ENCODE measurements around the gene FZD4. TPM values are rescaled to one million over a fixed set of nuclear protein-coding genes. Genes with fewer than 3 reads are reported as not detected.
A peak's percentile ranks its signal among the peaks of the same experiment; 100 is the strongest.

Gene FZD4
- total RNA-seq, 1 donor from 2014 or later, result 26.5 TPM

GRCh38 chr11:86980086-86980796 is 25.0 kb upstream of the FZD4 start:
- no peak for TF ChIP-seq CTCF (IDR thresholded peaks at IDR 0.05; ENCODE audit: borderline replicate concordance)
- no peaks in the 10 kb centered on the region for H3K36me3 ChIP-seq
- no peaks in the 10 kb centered on the region for H3K9me3 ChIP-seq (replicated peaks)
- no peak for DNase-seq
- H3K4me1 ChIP-seq, result peaks cover 69% of the 10 kb centered on the region
- H3K4me3 ChIP-seq, result no peak overlapping the region
- peak overlapping the region; percentile 71 for H3K27ac ChIP-seq (replicated peaks)
- H3K27me3 ChIP-seq (ENCODE audit: low read depth), result no peaks in the 10 kb centered on the region
- intact Hi-C loops (cut with micrococcal nuclease), result no loop called here

- H3K27me3 ChIP-seq (ENCODE audit: low read depth), result no peaks in the 10 kb centered on the region
- TF ChIP-seq CTCF (IDR thresholded peaks at IDR 0.05; ENCODE audit: borderline replicate concordance), result peak; percentile 58
- no peaks in the 10 kb centered on the region for H3K36me3 ChIP-seq
- intact Hi-C loops (cut with micrococcal nuclease), result no loop called here
- peak overlapping the region; percentile 71 for H3K27ac ChIP-seq (replicated peaks)
- DNase-seq, result no peak
- H3K4me3 ChIP-seq, result no peak overlapping the region
- peaks cover 5% of the 10 kb centered on the region for H3K9me3 ChIP-seq (replicated peaks)
- peaks cover 59% of the 10 kb centered on the region for H3K4me1 ChIP-seq
Observed at GRCh38 chr11:86978756-86979608, 23.8 kb upstream of the FZD4 start.

- Histone ChIP-seq H3K36me3 (no peaks in the 10 kb centered on the region), H3K4me1 (peaks cover 52% of the 10 kb centered on the region), H3K27ac (replicated peaks) (peak overlapping the region; percentile 71), H3K27me3 (ENCODE audit: low read depth) (no peaks in the 10 kb centered on the region), H3K4me3 (no peak overlapping the region), H3K9me3 (replicated peaks) (peaks cover 13% of the 10 kb centered on the region)
- no peak for DNase-seq
- TF ChIP-seq CTCF (IDR thresholded peaks at IDR 0.05; ENCODE audit: borderline replicate concordance), result no peak
- intact Hi-C loops (cut with micrococcal nuclease), result no loop called here
Observed at GRCh38 chr11:86978247-86978646, 23.1 kb upstream of the FZD4 start.

GRCh38 chr11:86977441-86978050 is 22.4 kb upstream of the FZD4 start:
- peak overlapping the region; percentile 71 for H3K27ac ChIP-seq (replicated peaks)
- no peaks in the 10 kb centered on the region for H3K27me3 ChIP-seq (ENCODE audit: low read depth)
- peaks cover 20% of the 10 kb centered on the region for H3K9me3 ChIP-seq (replicated peaks)
- no peak for TF ChIP-seq CTCF (IDR thresholded peaks at IDR 0.05; ENCODE audit: borderline replicate concordance)
- DNase-seq, result no peak
- no peak overlapping the region for H3K4me3 ChIP-seq
- peaks cover 45% of the 10 kb centered on the region for H3K4me1 ChIP-seq
- intact Hi-C loops (cut with micrococcal nuclease), result no loop called here
- H3K36me3 ChIP-seq, result no peaks in the 10 kb centered on the region

GRCh38 chr11:86972734-86973133 is 17.5 kb upstream of the FZD4 start:
- H3K4me3 ChIP-seq, result no peak overlapping the region
- H3K36me3 ChIP-seq, result no peaks in the 10 kb centered on the region
- no peaks in the 10 kb centered on the region for H3K27me3 ChIP-seq (ENCODE audit: low read depth)
- DNase-seq, result no peak
- H3K27ac ChIP-seq (replicated peaks), result no peak overlapping the region
- peaks cover 11% of the 10 kb centered on the region for H3K4me1 ChIP-seq
- intact Hi-C loops (cut with micrococcal nuclease), result no loop called here
- TF ChIP-seq CTCF (IDR thresholded peaks at IDR 0.05; ENCODE audit: borderline replicate concordance), result no peak
- peaks cover 32% of the 10 kb centered on the region for H3K9me3 ChIP-seq (replicated peaks)

Data from left ventricle myocardium inferior (tissue), 1 donor.